GM18951 (cell line): ENCODE results near the gene KCNQ1.

Source experiments
- POLR2A ChIP-seq: IDR thresholded peaks from 4 replicates; pipeline ENCODE4 v1.6.1; 2011; ENCODE audit warnings: mild to moderate bottlenecking; ENCODE audit not compliant: insufficient read length, insufficient read depth; ENCODE audit errors: extremely low read depth
- in situ Hi-C: fragments of 300-500 bp; cut with MboI; formaldehyde crosslinking; loops from one replicate; pipeline ENCODE4 v1.12.0; 2022; ENCODE audit warnings: low sequenced_read_pairs, mixed read lengths, inconsistent platforms; ENCODE audit not compliant: unreplicated experiment

KCNQ1 gene

GRCh38 chr11:2831781-2832532 is 387.1 kb downstream of the KCNQ1 start:
- TF ChIP-seq POLR2A: no peak
- in situ Hi-C loops: no loop called here

GRCh38 chr11:2832533-2833020 is 387.8 kb downstream of the KCNQ1 start:
- in situ Hi-C loops: no loop called here
- TF ChIP-seq POLR2A: no peak

GRCh38 chr11:2833051-2833715 is 388.4 kb downstream of the KCNQ1 start:
- in situ Hi-C loops: no loop called here

GRCh38 chr11:2833716-2834502 is 389.1 kb downstream of the KCNQ1 start:
- in situ Hi-C loops: no loop called here
- TF ChIP-seq POLR2A: no peak

More at GRCh38 chr11:2833051-2833715, 388.4 kb downstream of the KCNQ1 start:
- no peak for TF ChIP-seq POLR2A

- no peak for TF ChIP-seq POLR2A
- in situ Hi-C loops: no loop called here
Observed at GRCh38 chr11:2834503-2835273, 389.9 kb downstream of the KCNQ1 start.

GRCh38 chr11:2835296-2835695 is 390.5 kb downstream of the KCNQ1 start:
- in situ Hi-C loops: no loop called here

GRCh38 chr11:2835751-2836150 is 390.9 kb downstream of the KCNQ1 start:
- in situ Hi-C loops: no loop called here
- TF ChIP-seq POLR2A: no peak

More at GRCh38 chr11:2835296-2835695, 390.5 kb downstream of the KCNQ1 start:
- no peak for TF ChIP-seq POLR2A

- no peak for TF ChIP-seq POLR2A
- in situ Hi-C loops: no loop called here
Observed at GRCh38 chr11:2836315-2837095, 391.7 kb downstream of the KCNQ1 start.

GRCh38 chr11:2837096-2837601 is 392.3 kb downstream of the KCNQ1 start:
- in situ Hi-C loops: no loop called here
- no peak for TF ChIP-seq POLR2A

GRCh38 chr11:2837651-2838050 is 392.8 kb downstream of the KCNQ1 start:
- TF ChIP-seq POLR2A: no peak
- in situ Hi-C loops: no loop called here

GRCh38 chr11:2838091-2838490 is 393.3 kb downstream of the KCNQ1 start:
- in situ Hi-C loops: no loop called here
- no peak for TF ChIP-seq POLR2A
